WTC11 (cell line): ENCODE results near the gene DYNLRB1. TPM values are rescaled to one million over a fixed set of nuclear protein-coding genes. Genes with fewer than 3 reads are reported as not detected.

ENCODE experiments used
- ATAC-seq: fragments of 200-7000 bp; cut with Tn5 transposase; 2 replicates; pipeline ENCODE4 v1.10.0; 2021; ENCODE audit warnings: mild to moderate bottlenecking, moderate library complexity
- CTCF ChIA-PET: fragments of 300-600 bp; sonication (Branson Sonifier 250); formaldehyde crosslinking; loops from one replicate; lab custom pipeline; 2021; ENCODE audit warnings: antibody characterized with exemption; lab: Charles Lee
- POLR2A ChIA-PET: fragments of 350-600 bp; sonication (Branson Sonifier 250); formaldehyde crosslinking; loops from one replicate; lab custom pipeline; 2021; ENCODE audit warnings: antibody characterized with exemption; lab: Charles Lee
- DNase-seq: peaks from one replicate; pipeline ENCODE4 v3.0.0; 2021; ENCODE audit warnings: low spot score
- H3K27ac Mint-ChIP-seq: 2 replicates; pipeline ENCODE4 v1.8.0; 2021; ENCODE audit warnings: mixed read lengths
- H3K27me3 Mint-ChIP-seq: 2 replicates; pipeline ENCODE4 v1.8.0; 2021; ENCODE audit warnings: low read depth, mild to moderate bottlenecking, moderate library complexity, mixed read lengths
- H3K36me3 Mint-ChIP-seq: 2 replicates; pipeline ENCODE4 v1.8.0; 2021; ENCODE audit warnings: mixed read lengths
- H3K4me1 Mint-ChIP-seq: 2 replicates; pipeline ENCODE4 v1.8.0; 2022; ENCODE audit warnings: mixed read lengths
- H3K4me3 Mint-ChIP-seq: 2 replicates; pipeline ENCODE4 v1.8.0; 2021; ENCODE audit warnings: mild to moderate bottlenecking, moderate library complexity, mixed read lengths
- H3K9me3 Mint-ChIP-seq: 2 replicates; pipeline ENCODE4 v1.8.0; 2021; ENCODE audit warnings: mixed read lengths
- CREM ChIP-seq: sonication (generic); formaldehyde crosslinking; IDR thresholded peaks from 2 replicates; pipeline ENCODE4 v1.8.1; 2022; ENCODE audit warnings: mild to moderate bottlenecking, missing genetic modification reagents, moderate library complexity
- ETV6 ChIP-seq: sonication (generic); formaldehyde crosslinking; IDR thresholded peaks from 2 replicates; pipeline ENCODE4 v1.8.1; 2022; ENCODE audit warnings: mild to moderate bottlenecking, missing genetic modification reagents
- FOXJ3 ChIP-seq: sonication (generic); formaldehyde crosslinking; IDR thresholded peaks from 2 replicates; pipeline ENCODE4 v1.9.0; 2021; ENCODE audit warnings: missing genetic modification reagents, mild to moderate bottlenecking, borderline replicate concordance
- FOXK1 ChIP-seq: sonication (generic); formaldehyde crosslinking; IDR thresholded peaks from 2 replicates; pipeline ENCODE4 v1.8.0; 2022; ENCODE audit warnings: mild to moderate bottlenecking, moderate library complexity, missing genetic modification reagents
- GABPB1 ChIP-seq: sonication (generic); formaldehyde crosslinking; IDR thresholded peaks from 2 replicates; pipeline ENCODE4 v1.8.1; 2023; ENCODE audit warnings: mild to moderate bottlenecking, missing genetic modification reagents
- HMGA2 ChIP-seq: fragments of 250-450 bp; sonication (Bioruptor Pico); IDR thresholded peaks from 2 replicates; pipeline ENCODE4 v1.4.0; 2021; ENCODE audit warnings: mild to moderate bottlenecking, moderate library complexity
- MYBL2 ChIP-seq: sonication (generic); formaldehyde crosslinking; IDR thresholded peaks from 2 replicates; pipeline ENCODE4 v1.8.1; 2023; ENCODE audit warnings: mild to moderate bottlenecking, moderate library complexity, missing genetic modification reagents
- NFE2L1 ChIP-seq: sonication (generic); formaldehyde crosslinking; IDR thresholded peaks from 2 replicates; pipeline ENCODE4 v1.8.1; 2023; ENCODE audit warnings: missing genetic modification reagents
- NR3C1 ChIP-seq: sonication (generic); formaldehyde crosslinking; conservative IDR thresholded peaks from 2 replicates; pipeline ENCODE4 v1.8.1; 2023; ENCODE audit warnings: low read depth, mild to moderate bottlenecking, missing genetic modification reagents
- SOX15 ChIP-seq: fragments of 250-450 bp; sonication (Bioruptor Pico); IDR thresholded peaks from 2 replicates; pipeline ENCODE4 v1.9.0; 2021; ENCODE audit warnings: mild to moderate bottlenecking
- ZNF263 ChIP-seq: sonication (generic); formaldehyde crosslinking; IDR thresholded peaks from 2 replicates; pipeline ENCODE4 v1.8.1; 2022; ENCODE audit warnings: low read depth, mild to moderate bottlenecking, moderate library complexity, missing genetic modification reagents
- ZNF416 ChIP-seq: fragments of 250-450 bp; sonication (Bioruptor Pico); IDR thresholded peaks from 2 replicates; pipeline ENCODE4 v1.9.0; 2021; ENCODE audit warnings: mild to moderate bottlenecking, inconsistent platforms
- total RNA-seq: library from RNA; stranded (reverse); gene quantifications from 3 replicates; pipeline ENCODE4 v1.2.3, GENCODE V29; 2021
- TF ChIP-seq, protein P1 (sequence below): fragments of 250-450 bp; sonication (Bioruptor Pico); IDR thresholded peaks from 2 replicates; pipeline ENCODE4 v1.9.0; 2021; ENCODE audit warnings: moderate library complexity, mild to moderate bottlenecking, inconsistent platforms, borderline replicate concordance
- TF ChIP-seq, protein P2 (sequence below): sonication (generic); formaldehyde crosslinking; IDR thresholded peaks from 2 replicates; pipeline ENCODE4 v1.8.1; 2023; ENCODE audit warnings: mild to moderate bottlenecking, missing genetic modification reagents, borderline replicate concordance
- TF ChIP-seq, protein P3 (sequence below): sonication (generic); formaldehyde crosslinking; IDR thresholded peaks from 2 replicates; pipeline ENCODE4 v1.8.1; 2023; ENCODE audit warnings: mild to moderate bottlenecking, missing genetic modification reagents, moderate library complexity
- TF ChIP-seq, protein P4 (sequence below): fragments of 250-450 bp; sonication (Bioruptor Pico); IDR thresholded peaks from 2 replicates; pipeline ENCODE4 v1.8.0; 2021; ENCODE audit warnings: mild to moderate bottlenecking
- TF ChIP-seq, protein P5 (sequence below): sonication (generic); formaldehyde crosslinking; IDR thresholded peaks from 2 replicates; pipeline ENCODE4 v1.8.0; 2022; ENCODE audit warnings: mild to moderate bottlenecking, missing genetic modification reagents
- TF ChIP-seq, protein P6 (sequence below): sonication (generic); formaldehyde crosslinking; IDR thresholded peaks from 2 replicates; pipeline ENCODE4 v1.8.0; 2022; ENCODE audit warnings: mild to moderate bottlenecking, missing genetic modification reagents
- TF ChIP-seq, protein P7 (sequence below): fragments of 250-450 bp; sonication (Bioruptor Pico); IDR thresholded peaks from 2 replicates; pipeline ENCODE4 v1.9.0; 2021; ENCODE audit warnings: mild to moderate bottlenecking

DYNLRB1 gene
- total RNA-seq, 1 experiment from 2014 or later = 99.3 TPM

DNA sequence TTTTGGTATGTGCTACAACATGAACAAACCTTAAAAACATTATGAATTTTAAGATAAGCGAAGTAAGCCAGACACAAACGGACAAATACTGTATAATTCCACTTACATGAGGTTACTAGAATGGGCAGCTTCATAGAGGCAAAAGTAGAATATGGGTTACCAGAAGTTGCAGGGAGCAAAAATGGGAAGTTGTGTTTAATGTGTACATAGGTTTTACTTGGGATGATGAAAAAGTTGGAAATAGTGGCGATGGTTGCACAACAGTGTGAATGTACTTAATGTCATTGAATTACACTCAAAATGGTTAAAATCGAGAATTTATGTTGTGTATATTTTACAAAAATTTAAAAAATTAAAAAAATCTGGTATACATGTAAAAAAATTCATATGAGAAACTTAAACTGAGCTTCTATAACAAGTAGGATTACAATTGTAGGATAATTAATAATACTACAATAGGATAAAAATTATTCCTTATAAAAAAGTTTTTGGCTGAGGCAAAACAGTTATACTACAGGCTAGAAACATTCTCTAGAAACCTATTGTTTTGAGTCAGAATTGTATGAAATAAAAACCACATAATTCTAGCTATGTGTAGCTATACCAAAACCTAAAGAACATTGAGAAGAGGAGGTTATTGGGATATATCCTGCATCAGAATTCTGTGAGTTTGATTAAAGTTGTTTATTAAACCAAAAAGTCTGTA is 24.8 kb upstream of the DYNLRB1 start:
- H3K4me1 Mint-ChIP-seq = no peaks in the 10 kb centered on the region
- DNase-seq (no peak), ATAC-seq (no peak)
- H3K27ac Mint-ChIP-seq = no peak overlapping the region
- no peak overlapping the region for H3K4me3 Mint-ChIP-seq
- H3K27me3 Mint-ChIP-seq = no peaks in the 10 kb centered on the region
- CTCF ChIA-PET = interaction anchor here (0.7 kb wide), 1 partner anchor 26 kb away, joined by 3 read pairs; no protein-coding TSS in a partner anchor
- no peaks in the 10 kb centered on the region for H3K9me3 Mint-ChIP-seq
- POLR2A ChIA-PET = no interaction called here
- TF ChIP-seq, protein P1, sequence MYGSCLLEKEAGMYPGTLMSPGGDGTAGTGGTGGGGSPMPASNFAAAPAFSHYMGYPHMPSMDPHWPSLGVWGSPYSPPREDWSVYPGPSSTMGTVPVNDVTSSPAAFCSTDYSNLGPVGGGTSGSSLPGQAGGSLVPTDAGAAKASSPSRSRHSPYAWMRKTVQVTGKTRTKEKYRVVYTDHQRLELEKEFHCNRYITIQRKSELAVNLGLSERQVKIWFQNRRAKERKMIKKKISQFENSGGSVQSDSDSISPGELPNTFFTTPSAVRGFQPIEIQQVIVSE (CRISPR knock-in tag) = no peak
- no peak for TF ChIP-seq FOXJ3
- TF ChIP-seq, protein P2, sequence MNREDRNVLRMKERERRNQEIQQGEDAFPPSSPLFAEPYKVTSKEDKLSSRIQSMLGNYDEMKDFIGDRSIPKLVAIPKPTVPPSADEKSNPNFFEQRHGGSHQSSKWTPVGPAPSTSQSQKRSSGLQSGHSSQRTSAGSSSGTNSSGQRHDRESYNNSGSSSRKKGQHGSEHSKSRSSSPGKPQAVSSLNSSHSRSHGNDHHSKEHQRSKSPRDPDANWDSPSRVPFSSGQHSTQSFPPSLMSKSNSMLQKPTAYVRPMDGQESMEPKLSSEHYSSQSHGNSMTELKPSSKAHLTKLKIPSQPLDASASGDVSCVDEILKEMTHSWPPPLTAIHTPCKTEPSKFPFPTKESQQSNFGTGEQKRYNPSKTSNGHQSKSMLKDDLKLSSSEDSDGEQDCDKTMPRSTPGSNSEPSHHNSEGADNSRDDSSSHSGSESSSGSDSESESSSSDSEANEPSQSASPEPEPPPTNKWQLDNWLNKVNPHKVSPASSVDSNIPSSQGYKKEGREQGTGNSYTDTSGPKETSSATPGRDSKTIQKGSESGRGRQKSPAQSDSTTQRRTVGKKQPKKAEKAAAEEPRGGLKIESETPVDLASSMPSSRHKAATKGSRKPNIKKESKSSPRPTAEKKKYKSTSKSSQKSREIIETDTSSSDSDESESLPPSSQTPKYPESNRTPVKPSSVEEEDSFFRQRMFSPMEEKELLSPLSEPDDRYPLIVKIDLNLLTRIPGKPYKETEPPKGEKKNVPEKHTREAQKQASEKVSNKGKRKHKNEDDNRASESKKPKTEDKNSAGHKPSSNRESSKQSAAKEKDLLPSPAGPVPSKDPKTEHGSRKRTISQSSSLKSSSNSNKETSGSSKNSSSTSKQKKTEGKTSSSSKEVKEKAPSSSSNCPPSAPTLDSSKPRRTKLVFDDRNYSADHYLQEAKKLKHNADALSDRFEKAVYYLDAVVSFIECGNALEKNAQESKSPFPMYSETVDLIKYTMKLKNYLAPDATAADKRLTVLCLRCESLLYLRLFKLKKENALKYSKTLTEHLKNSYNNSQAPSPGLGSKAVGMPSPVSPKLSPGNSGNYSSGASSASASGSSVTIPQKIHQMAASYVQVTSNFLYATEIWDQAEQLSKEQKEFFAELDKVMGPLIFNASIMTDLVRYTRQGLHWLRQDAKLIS (CRISPR knock-in tag) = no peak
- H3K36me3 Mint-ChIP-seq = peaks cover 58% of the 10 kb centered on the region

DNA sequence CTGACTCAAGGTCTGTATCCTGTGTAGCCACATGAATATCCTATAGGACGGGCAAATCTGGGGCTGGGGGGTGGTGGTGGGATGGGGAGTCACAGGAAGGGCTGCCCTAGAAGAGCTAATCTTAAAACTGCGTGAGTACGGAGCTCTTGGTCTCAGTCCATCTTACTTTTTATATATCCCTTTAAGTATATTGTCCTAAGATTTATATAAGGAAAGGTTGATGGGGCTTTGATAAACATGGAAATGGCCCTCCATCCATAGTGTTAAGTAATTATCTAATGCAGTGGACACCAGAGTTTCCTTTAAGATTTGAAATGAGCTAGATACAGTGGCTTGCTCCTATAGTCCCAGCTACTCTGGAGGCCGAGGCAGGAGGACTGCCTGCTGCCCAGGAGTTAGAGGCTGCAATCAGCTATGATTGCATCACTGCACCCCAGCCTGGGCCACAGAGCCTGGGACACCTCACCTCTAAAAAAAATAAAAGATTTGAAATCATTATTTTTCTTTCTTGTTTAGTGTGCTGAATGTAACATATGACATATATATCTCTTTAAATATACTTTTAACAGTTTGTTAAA is 24.2 kb upstream of the DYNLRB1 start:
- ATAC-seq (no peak), DNase-seq (no peak)
- no peak overlapping the region for H3K27ac Mint-ChIP-seq
- H3K36me3 Mint-ChIP-seq = peaks cover 59% of the 10 kb centered on the region
- no peak for TF ChIP-seq CREM (CRISPR knock-in tag)
- TF ChIP-seq, protein P3, sequence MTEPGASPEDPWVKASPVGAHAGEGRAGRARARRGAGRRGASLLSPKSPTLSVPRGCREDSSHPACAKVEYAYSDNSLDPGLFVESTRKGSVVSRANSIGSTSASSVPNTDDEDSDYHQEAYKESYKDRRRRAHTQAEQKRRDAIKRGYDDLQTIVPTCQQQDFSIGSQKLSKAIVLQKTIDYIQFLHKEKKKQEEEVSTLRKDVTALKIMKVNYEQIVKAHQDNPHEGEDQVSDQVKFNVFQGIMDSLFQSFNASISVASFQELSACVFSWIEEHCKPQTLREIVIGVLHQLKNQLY (CRISPR knock-in tag) = no peak
- no peak for TF ChIP-seq ZNF263 (CRISPR knock-in tag)
- no peak for TF ChIP-seq MYBL2 (CRISPR knock-in tag)
- TF ChIP-seq NR3C1 = no peak
- no peak for TF ChIP-seq ETV6 (CRISPR knock-in tag)
- no peak for TF ChIP-seq FOXJ3
- H3K9me3 Mint-ChIP-seq = no peaks in the 10 kb centered on the region
- no peaks in the 10 kb centered on the region for H3K27me3 Mint-ChIP-seq
- H3K4me3 Mint-ChIP-seq = no peak overlapping the region
- ChIA-PET CTCF (interaction anchor here (0.7 to 1.3 kb wide), 2 partner anchors 31 to 179 kb away, joined by 3 to 5 read pairs; no protein-coding TSS in a partner anchor), POLR2A (no interaction called here)
- H3K4me1 Mint-ChIP-seq = no peaks in the 10 kb centered on the region

DNA sequence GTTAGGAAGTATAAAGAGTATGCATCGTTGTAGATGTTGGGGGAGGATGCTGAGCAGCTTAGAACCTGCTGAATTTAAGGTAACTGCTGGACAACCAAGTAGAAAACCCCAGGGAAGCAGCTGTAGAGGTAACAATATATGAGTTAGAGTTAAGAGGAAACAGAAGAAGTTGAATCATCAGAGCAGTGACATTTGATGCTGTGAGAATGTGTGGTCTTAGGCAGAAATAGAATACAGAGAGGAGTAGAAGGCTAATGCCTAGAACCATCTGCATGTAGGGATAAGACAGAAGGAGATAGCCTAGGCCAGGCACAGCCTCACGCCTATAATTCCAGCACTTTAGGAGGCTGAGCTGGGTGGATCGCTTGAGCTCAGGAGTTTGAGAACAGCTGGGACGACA is 22.6 kb upstream of the DYNLRB1 start:
- DNase-seq (no peak), ATAC-seq (no peak)
- Mint-ChIP-seq H3K36me3 (peaks cover 63% of the 10 kb centered on the region), H3K27me3 (no peaks in the 10 kb centered on the region), H3K4me1 (no peaks in the 10 kb centered on the region), H3K9me3 (peaks cover 8% of the 10 kb centered on the region), H3K27ac (no peak overlapping the region), H3K4me3 (no peak overlapping the region)
- POLR2A ChIA-PET = no interaction called here
- CTCF ChIA-PET = interaction anchor here (1.2 to 1.3 kb wide), 2 partner anchors 29 to 181 kb away, joined by 4 read pairs; no protein-coding TSS in a partner anchor
- TF ChIP-seq ETV6 (CRISPR knock-in tag) = no peak
- TF ChIP-seq HMGA2 (CRISPR knock-in tag) = no peak
- no peak for TF ChIP-seq ZNF416 (CRISPR knock-in tag)
- no peak for TF ChIP-seq SOX15 (CRISPR knock-in tag)
- TF ChIP-seq, protein P4, sequence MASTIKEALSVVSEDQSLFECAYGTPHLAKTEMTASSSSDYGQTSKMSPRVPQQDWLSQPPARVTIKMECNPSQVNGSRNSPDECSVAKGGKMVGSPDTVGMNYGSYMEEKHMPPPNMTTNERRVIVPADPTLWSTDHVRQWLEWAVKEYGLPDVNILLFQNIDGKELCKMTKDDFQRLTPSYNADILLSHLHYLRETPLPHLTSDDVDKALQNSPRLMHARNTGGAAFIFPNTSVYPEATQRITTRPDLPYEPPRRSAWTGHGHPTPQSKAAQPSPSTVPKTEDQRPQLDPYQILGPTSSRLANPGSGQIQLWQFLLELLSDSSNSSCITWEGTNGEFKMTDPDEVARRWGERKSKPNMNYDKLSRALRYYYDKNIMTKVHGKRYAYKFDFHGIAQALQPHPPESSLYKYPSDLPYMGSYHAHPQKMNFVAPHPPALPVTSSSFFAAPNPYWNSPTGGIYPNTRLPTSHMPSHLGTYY (CRISPR knock-in tag) = no peak
- TF ChIP-seq, protein P5, sequence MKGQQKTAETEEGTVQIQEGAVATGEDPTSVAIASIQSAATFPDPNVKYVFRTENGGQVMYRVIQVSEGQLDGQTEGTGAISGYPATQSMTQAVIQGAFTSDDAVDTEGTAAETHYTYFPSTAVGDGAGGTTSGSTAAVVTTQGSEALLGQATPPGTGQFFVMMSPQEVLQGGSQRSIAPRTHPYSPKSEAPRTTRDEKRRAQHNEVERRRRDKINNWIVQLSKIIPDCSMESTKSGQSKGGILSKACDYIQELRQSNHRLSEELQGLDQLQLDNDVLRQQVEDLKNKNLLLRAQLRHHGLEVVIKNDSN (CRISPR knock-in tag) = no peak
- TF ChIP-seq NFE2L1 = no peak
- TF ChIP-seq, protein P6, sequence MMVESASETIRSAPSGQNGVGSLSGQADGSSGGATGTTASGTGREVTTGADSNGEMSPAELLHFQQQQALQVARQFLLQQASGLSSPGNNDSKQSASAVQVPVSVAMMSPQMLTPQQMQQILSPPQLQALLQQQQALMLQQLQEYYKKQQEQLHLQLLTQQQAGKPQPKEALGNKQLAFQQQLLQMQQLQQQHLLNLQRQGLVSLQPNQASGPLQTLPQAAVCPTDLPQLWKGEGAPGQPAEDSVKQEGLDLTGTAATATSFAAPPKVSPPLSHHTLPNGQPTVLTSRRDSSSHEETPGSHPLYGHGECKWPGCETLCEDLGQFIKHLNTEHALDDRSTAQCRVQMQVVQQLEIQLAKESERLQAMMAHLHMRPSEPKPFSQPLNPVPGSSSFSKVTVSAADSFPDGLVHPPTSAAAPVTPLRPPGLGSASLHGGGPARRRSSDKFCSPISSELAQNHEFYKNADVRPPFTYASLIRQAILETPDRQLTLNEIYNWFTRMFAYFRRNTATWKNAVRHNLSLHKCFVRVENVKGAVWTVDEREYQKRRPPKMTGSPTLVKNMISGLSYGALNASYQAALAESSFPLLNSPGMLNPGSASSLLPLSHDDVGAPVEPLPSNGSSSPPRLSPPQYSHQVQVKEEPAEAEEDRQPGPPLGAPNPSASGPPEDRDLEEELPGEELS (CRISPR knock-in tag) = no peak
- TF ChIP-seq, protein P7, sequence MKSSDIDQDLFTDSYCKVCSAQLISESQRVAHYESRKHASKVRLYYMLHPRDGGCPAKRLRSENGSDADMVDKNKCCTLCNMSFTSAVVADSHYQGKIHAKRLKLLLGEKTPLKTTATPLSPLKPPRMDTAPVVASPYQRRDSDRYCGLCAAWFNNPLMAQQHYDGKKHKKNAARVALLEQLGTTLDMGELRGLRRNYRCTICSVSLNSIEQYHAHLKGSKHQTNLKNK (CRISPR knock-in tag) = no peak
- TF ChIP-seq GABPB1 (CRISPR knock-in tag) = no peak
- TF ChIP-seq FOXK1 = no peak
